IgD-negative memory B cell (primary cell): ENCODE measurements around the gene TSPEAR. TPM values are rescaled to one million over a fixed set of nuclear protein-coding genes. Genes with fewer than 3 reads are reported as not detected.

Experiments used
- H3K27ac Mint-ChIP-seq, 3 donors: one replicate each; pipeline ENCODE4 v1.8.0; 2020 to 2022; ENCODE audit warnings: mild to moderate bottlenecking in 3 of 3, mixed read lengths in 3 of 3, moderate library complexity in 1 of 3
- H3K27me3 Mint-ChIP-seq: one replicate; pipeline ENCODE4 v1.8.0; 2021; ENCODE audit warnings: mixed read lengths
- H3K36me3 Mint-ChIP-seq: one replicate; pipeline ENCODE4 v1.8.0; 2020; ENCODE audit warnings: mild to moderate bottlenecking, mixed read lengths
- H3K4me1 Mint-ChIP-seq, 3 donors: one replicate each; pipeline ENCODE4 v1.8.0; 2020 to 2022; ENCODE audit warnings: mixed read lengths in 3 of 3, mild to moderate bottlenecking in 1 of 3
- H3K4me3 Mint-ChIP-seq, 4 donors: one replicate each; pipeline ENCODE4 v1.8.0; 2020 to 2022; ENCODE audit warnings: mild to moderate bottlenecking in 4 of 4, mixed read lengths in 4 of 4, moderate library complexity in 3 of 4
- H3K9me3 Mint-ChIP-seq, 3 donors: one replicate each; pipeline ENCODE4 v1.8.0; 2020 to 2021; ENCODE audit warnings: mixed read lengths in 3 of 3, mild to moderate bottlenecking in 1 of 3
- polyA plus RNA-seq: library from polyadenylated mRNA; unstranded; fragments of 300-500 nt; fragmentation: Illumina TruSeq; gene quantifications from one replicate; pipeline ENCODE4 v1.2.3, GENCODE V29; 2021

Gene TSPEAR
- polyA plus RNA-seq, 1 donor from 2014 or later, result not detected

- Mint-ChIP-seq H3K36me3 (no peaks in the 10 kb centered on the region), H3K27me3 (peaks cover 13% of the 10 kb centered on the region), H3K27ac (no peak overlapping the region), H3K9me3 (peaks cover 3 to 14% (median 3%) of the 10 kb centered on the region in 3 donors), H3K4me3 (no peak overlapping the region), H3K4me1 (peaks cover 0 to under 1% (median 0%) of the 10 kb centered on the region in 3 donors)
These were observed 214.5 kb downstream of the TSPEAR start for GRCh38 chr21:44496564-44497550.

- Mint-ChIP-seq H3K36me3 (no peaks in the 10 kb centered on the region), H3K27ac (no peak overlapping the region), H3K4me3 (no peak overlapping the region), H3K27me3 (peaks cover 13% of the 10 kb centered on the region), H3K9me3 (peaks cover 3 to 14% (median 3%) of the 10 kb centered on the region in 3 donors), H3K4me1 (no peaks in the 10 kb centered on the region)
These were observed 215.5 kb downstream of the TSPEAR start for GRCh38 chr21:44495611-44496563.

- Mint-ChIP-seq H3K36me3 (no peaks in the 10 kb centered on the region), H3K27ac (no peak overlapping the region)
These were observed 216.4 kb downstream of the TSPEAR start for GRCh38 chr21:44494956-44495355.

GRCh38 chr21:44494418-44494817 lies 217.0 kb downstream of the TSPEAR start:
- Mint-ChIP-seq H3K27me3 (peaks cover 14% of the 10 kb centered on the region), H3K27ac (no peak overlapping the region), H3K9me3 (peaks cover 3 to 14% (median 3%) of the 10 kb centered on the region in 3 donors), H3K4me1 (no peaks in the 10 kb centered on the region), H3K4me3 (no peak overlapping the region), H3K36me3 (no peaks in the 10 kb centered on the region)

More at GRCh38 chr21:44494956-44495355, 216.4 kb downstream of the TSPEAR start:
- Mint-ChIP-seq H3K4me1 (no peaks in the 10 kb centered on the region), H3K27me3 (peaks cover 13% of the 10 kb centered on the region), H3K4me3 (no peak overlapping the region), H3K9me3 (peaks cover 3 to 14% (median 3%) of the 10 kb centered on the region in 3 donors)

- Mint-ChIP-seq H3K4me1 (no peaks in the 10 kb centered on the region), H3K27me3 (peaks cover 16% of the 10 kb centered on the region), H3K27ac (no peak overlapping the region), H3K9me3 (peaks cover 3 to 15% (median 5%) of the 10 kb centered on the region in 3 donors), H3K36me3 (no peaks in the 10 kb centered on the region), H3K4me3 (peak overlapping the region in 1 of 4 donors; percentile 44)
These were observed 218.6 kb downstream of the TSPEAR start for GRCh38 chr21:44492567-44493385.

GRCh38 chr21:44490816-44491215 lies 220.6 kb downstream of the TSPEAR start:
- no peak overlapping the region for H3K27ac Mint-ChIP-seq
- H3K27me3 Mint-ChIP-seq, result peaks cover 10% of the 10 kb centered on the region
- H3K36me3 Mint-ChIP-seq, result no peaks in the 10 kb centered on the region

GRCh38 chr21:44490405-44490804 lies 221.0 kb downstream of the TSPEAR start:
- H3K27me3 Mint-ChIP-seq, result peaks cover 9% of the 10 kb centered on the region
- no peaks in the 10 kb centered on the region for H3K36me3 Mint-ChIP-seq
- H3K4me3 Mint-ChIP-seq, result no peak overlapping the region
- H3K4me1 Mint-ChIP-seq, result no peaks in the 10 kb centered on the region
- H3K27ac Mint-ChIP-seq, result no peak overlapping the region
- peaks cover 3 to 17% (median 5%) of the 10 kb centered on the region in 3 donors for H3K9me3 Mint-ChIP-seq

More at GRCh38 chr21:44490816-44491215, 220.6 kb downstream of the TSPEAR start:
- Mint-ChIP-seq H3K4me1 (no peaks in the 10 kb centered on the region), H3K4me3 (no peak overlapping the region), H3K9me3 (peaks cover 3 to 17% (median 5%) of the 10 kb centered on the region in 3 donors)

- Mint-ChIP-seq H3K27ac (no peak overlapping the region), H3K27me3 (peaks cover 11% of the 10 kb centered on the region), H3K9me3 (peaks cover 3 to 17% (median 5%) of the 10 kb centered on the region in 3 donors), H3K4me3 (no peak overlapping the region), H3K4me1 (no peaks in the 10 kb centered on the region), H3K36me3 (no peaks in the 10 kb centered on the region)
These were observed 221.4 kb downstream of the TSPEAR start for GRCh38 chr21:44489962-44490361.

- Mint-ChIP-seq H3K36me3 (no peaks in the 10 kb centered on the region), H3K27ac (no peak overlapping the region), H3K4me1 (peaks cover 0 to 2% (median 0%) of the 10 kb centered on the region in 3 donors), H3K4me3 (no peak overlapping the region), H3K27me3 (peaks cover 9% of the 10 kb centered on the region), H3K9me3 (peaks cover 0 to 11% (median 2%) of the 10 kb centered on the region in 3 donors)
These were observed 223.5 kb downstream of the TSPEAR start for GRCh38 chr21:44487831-44488230.

- Mint-ChIP-seq H3K27ac (no peak overlapping the region), H3K9me3 (peaks cover 0 to 3% (median 2%) of the 10 kb centered on the region in 3 donors), H3K4me3 (peak overlapping the region in 1 of 4 donors; percentile 58), H3K27me3 (peaks cover 5% of the 10 kb centered on the region), H3K4me1 (peaks cover 0 to 2% (median 0%) of the 10 kb centered on the region in 3 donors), H3K36me3 (no peaks in the 10 kb centered on the region)
These were observed 225.1 kb downstream of the TSPEAR start for GRCh38 chr21:44486302-44486701.

- Mint-ChIP-seq H3K27ac (no peak overlapping the region), H3K36me3 (no peaks in the 10 kb centered on the region), H3K4me3 (peak overlapping the region in 1 of 4 donors; percentile 40), H3K4me1 (peaks cover 0 to 2% (median 0%) of the 10 kb centered on the region in 3 donors), H3K9me3 (peaks cover 0 to 3% (median 2%) of the 10 kb centered on the region in 3 donors), H3K27me3 (peaks cover 5% of the 10 kb centered on the region)
These were observed 225.6 kb downstream of the TSPEAR start for GRCh38 chr21:44485796-44486195.

- Mint-ChIP-seq H3K27me3 (peaks cover 5% of the 10 kb centered on the region), H3K9me3 (peaks cover 0 to 3% (median 2%) of the 10 kb centered on the region in 3 donors), H3K27ac (no peak overlapping the region), H3K4me3 (peak overlapping the region in 1 of 4 donors; percentile 40), H3K4me1 (peaks cover 0 to 2% (median 0%) of the 10 kb centered on the region in 3 donors), H3K36me3 (no peaks in the 10 kb centered on the region)
These were observed 226.0 kb downstream of the TSPEAR start for GRCh38 chr21:44485254-44485793.

- H3K9me3 Mint-ChIP-seq, result peaks cover 0 to 3% (median 2%) of the 10 kb centered on the region in 3 donors
- no peak overlapping the region for H3K4me3 Mint-ChIP-seq
These were observed 226.7 kb downstream of the TSPEAR start for GRCh38 chr21:44484498-44485253.

More at GRCh38 chr21:44484498-44485253, 226.7 kb downstream of the TSPEAR start:
- H3K27me3 Mint-ChIP-seq, result peaks cover 5% of the 10 kb centered on the region
- H3K36me3 Mint-ChIP-seq, result no peaks in the 10 kb centered on the region
- peaks cover 0 to 2% (median 0%) of the 10 kb centered on the region in 3 donors for H3K4me1 Mint-ChIP-seq
- peak overlapping the region in 1 of 3 donors; percentile 73 for H3K27ac Mint-ChIP-seq
